Thoracic aorta (tissue), 2 donors: ENCODE data around the gene PRMT2. TPM values are rescaled to one million over a fixed set of nuclear protein-coding genes. Genes with fewer than 3 reads are reported as not detected.

Experiments
- ATAC-seq: fragments of 150-250 bp; one replicate; pipeline ENCODE4 v1.8.0; 2017; ENCODE audit warnings: low read depth; ENCODE audit not compliant: insufficient number of reproducible peaks, low FRiP score
- DNase-seq: peaks from one replicate; pipeline ENCODE4 v3.0.0-alpha.2; 2020; ENCODE audit warnings: low spot score
- H3K27ac ChIP-seq, 2 donors: fragments of 200-600 bp; sonication (generic); 1 replicate in 1 of 2; 2 replicates in 1 of 2; pipeline ENCODE4 v1.5.1; 2016; ENCODE audit warnings: mild to moderate bottlenecking in 2 of 2, moderate library complexity in 2 of 2
- H3K27me3 ChIP-seq: fragments of 200-600 bp; sonication (generic); replicated peaks from 2 replicates; pipeline ENCODE4 v1.6.0; 2016; ENCODE audit warnings: mild to moderate bottlenecking; ENCODE audit not compliant: insufficient read depth
- H3K36me3 ChIP-seq: fragments of 200-600 bp; sonication (generic); one replicate; pipeline ENCODE4 v1.5.1; 2016
- H3K4me1 ChIP-seq, 2 donors: fragments of 200-600 bp; sonication (generic); 1 replicate in 1 of 2; 2 replicates in 1 of 2; pipeline versions ENCODE4 v1.5.1 to v1.6.0; 2016; ENCODE audit warnings: low read depth in 2 of 2, mild to moderate bottlenecking in 1 of 2; ENCODE audit not compliant: control insufficient read depth in 1 of 2
- H3K4me3 ChIP-seq: fragments of 200-600 bp; sonication (generic); 2 replicates; pipeline ENCODE4 v1.5.1; 2016; ENCODE audit warnings: mild to moderate bottlenecking
- H3K9me3 ChIP-seq: fragments of 200-600 bp; sonication (generic); 2 replicates; pipeline ENCODE4 v1.5.1; 2016
- total RNA-seq, 2 donors: library from RNA; depleted of rRNA; stranded (reverse); fragments of >200 nt; gene quantifications; one replicate each; pipeline versions ENCODE4 v1.1.0 to v1.2.3, GENCODE V29; 2016
- TF ChIP-seq, protein P1 (sequence below): fragments of 200-600 bp; sonication (generic); IDR thresholded peaks from one replicate; pipeline ENCODE4 v1.5.1; 2019; ENCODE audit warnings: antibody characterized with exemption

The PRMT2 gene
- total RNA-seq, 2 donors from 2014 or later = 125 to 126 TPM

DNA sequence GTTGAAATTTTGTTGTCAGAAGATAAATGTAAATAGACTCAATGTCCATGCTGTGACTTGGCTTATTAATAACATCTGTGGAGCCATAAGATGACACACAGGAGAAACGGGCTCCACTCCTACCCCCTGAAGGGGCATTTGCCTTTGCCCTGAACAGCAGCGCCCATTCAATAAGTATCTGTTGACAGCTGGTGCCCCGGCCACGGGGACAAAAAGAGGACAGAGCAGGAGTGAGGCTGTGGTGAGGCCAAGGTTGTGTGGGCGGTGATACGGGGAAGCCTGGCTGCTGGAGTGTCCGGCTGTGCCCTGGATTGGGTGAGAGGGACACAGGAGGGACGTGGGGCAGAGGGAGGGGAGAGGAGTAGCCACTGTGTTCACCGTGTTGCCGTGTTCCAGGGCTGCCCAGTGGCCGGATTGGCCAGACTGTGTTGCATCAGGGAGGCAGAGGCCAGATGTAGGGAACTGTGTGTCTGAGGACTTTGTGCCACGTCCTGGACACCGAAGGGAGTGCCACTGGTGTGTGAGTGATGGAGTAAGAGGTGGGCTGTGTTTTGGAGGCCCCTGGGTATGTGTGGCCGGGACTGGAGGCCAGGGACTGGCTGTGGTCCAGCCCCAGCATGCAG is 15.1 kb downstream of the PRMT2 start:
- H3K36me3 ChIP-seq = peaks cover 78% of the 10 kb centered on the region
- ATAC-seq = no peak

DNA sequence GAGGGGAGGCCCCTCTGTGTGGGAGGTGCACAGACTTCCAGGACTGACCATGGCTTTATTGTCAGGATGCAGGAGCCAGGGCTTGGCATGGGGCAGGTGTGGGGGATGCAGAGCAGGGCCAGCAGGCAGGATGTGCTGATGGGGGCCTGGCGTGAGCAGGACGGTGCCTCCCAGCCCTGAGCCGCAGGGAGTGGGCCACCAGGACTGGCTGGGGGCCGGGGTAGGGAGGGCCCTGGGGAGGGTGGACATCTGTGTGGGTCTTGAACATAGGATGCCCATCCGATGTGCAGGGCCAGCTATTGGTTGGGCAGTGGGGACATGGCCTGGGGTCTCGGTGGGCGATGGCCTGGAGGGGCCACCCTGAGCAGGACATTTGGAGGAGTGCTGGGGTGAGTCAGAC is 15.6 kb downstream of the PRMT2 start:
- Histone ChIP-seq H3K4me3 (no peak overlapping the region), H3K4me1 (no peaks in the 10 kb centered on the region), H3K27me3 (no peaks in the 10 kb centered on the region), H3K36me3 (peaks cover 73% of the 10 kb centered on the region), H3K27ac (no peak overlapping the region), H3K9me3 (peaks cover 5% of the 10 kb centered on the region)
- DNase-seq (no peak), ATAC-seq (no peak)
- TF ChIP-seq, protein P1, sequence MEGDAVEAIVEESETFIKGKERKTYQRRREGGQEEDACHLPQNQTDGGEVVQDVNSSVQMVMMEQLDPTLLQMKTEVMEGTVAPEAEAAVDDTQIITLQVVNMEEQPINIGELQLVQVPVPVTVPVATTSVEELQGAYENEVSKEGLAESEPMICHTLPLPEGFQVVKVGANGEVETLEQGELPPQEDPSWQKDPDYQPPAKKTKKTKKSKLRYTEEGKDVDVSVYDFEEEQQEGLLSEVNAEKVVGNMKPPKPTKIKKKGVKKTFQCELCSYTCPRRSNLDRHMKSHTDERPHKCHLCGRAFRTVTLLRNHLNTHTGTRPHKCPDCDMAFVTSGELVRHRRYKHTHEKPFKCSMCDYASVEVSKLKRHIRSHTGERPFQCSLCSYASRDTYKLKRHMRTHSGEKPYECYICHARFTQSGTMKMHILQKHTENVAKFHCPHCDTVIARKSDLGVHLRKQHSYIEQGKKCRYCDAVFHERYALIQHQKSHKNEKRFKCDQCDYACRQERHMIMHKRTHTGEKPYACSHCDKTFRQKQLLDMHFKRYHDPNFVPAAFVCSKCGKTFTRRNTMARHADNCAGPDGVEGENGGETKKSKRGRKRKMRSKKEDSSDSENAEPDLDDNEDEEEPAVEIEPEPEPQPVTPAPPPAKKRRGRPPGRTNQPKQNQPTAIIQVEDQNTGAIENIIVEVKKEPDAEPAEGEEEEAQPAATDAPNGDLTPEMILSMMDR = no peak

More for the DNA sequence above, 15.1 kb downstream of the PRMT2 start:
- no peak for DNase-seq
- Histone ChIP-seq H3K4me1 (no peaks in the 10 kb centered on the region), H3K9me3 (peaks cover 5% of the 10 kb centered on the region), H3K27me3 (no peaks in the 10 kb centered on the region), H3K4me3 (no peak overlapping the region), H3K27ac (no peak overlapping the region)
- TF ChIP-seq, protein P1 = no peak

DNA sequence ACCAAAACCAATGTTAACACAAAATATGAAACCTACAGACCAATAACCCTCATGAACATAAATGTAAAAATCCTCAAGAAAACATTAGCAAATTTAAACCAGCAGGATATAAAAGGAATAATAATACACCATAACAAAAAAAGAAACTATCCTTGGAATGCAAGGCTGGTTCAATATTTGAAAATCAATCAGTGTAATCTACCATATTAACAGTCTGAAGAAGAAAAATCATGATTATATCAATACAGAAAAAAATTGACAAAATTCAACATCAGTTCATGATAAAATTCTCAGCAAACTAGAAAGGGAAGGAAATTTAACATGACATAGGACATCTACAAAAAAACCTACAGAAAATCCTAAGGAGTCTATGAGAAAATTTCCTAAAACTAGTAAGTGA is 19.8 kb downstream of the PRMT2 start:
- peaks cover 60% of the 10 kb centered on the region for H3K36me3 ChIP-seq
- no peaks in the 10 kb centered on the region for H3K27me3 ChIP-seq
- H3K27ac ChIP-seq = no peak overlapping the region
- TF ChIP-seq, protein P1 = no peak
- peaks cover 5% of the 10 kb centered on the region for H3K9me3 ChIP-seq
- DNase-seq (no peak), ATAC-seq (no peak)
- H3K4me3 ChIP-seq = no peak overlapping the region
- H3K4me1 ChIP-seq = no peaks in the 10 kb centered on the region

DNA sequence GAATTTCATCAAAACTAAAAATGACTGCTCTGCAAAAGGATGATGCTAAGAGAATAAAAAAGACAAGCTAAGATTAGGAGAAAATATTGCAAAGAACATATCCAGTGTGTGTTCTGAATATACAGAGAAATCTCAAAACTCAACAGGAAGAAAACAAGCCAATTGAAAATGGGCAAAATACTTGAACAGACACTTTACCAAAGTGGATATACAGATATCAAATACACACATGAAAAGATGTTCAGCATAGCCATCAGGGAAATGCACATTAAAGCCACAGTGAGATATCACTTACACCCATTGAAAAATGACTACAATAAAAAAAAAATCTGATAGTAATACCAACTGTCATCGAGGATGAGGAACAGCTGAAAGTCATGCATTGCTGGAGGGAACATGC is 21.3 kb downstream of the PRMT2 start:
- TF ChIP-seq, protein P1 = no peak
- no peaks in the 10 kb centered on the region for H3K27me3 ChIP-seq
- no peaks in the 10 kb centered on the region for H3K4me1 ChIP-seq
- no peak overlapping the region for H3K27ac ChIP-seq
- ATAC-seq = no peak
- H3K4me3 ChIP-seq = no peak overlapping the region
- DNase-seq = no peak
- peaks cover 5% of the 10 kb centered on the region for H3K9me3 ChIP-seq
- H3K36me3 ChIP-seq = peaks cover 48% of the 10 kb centered on the region

DNA sequence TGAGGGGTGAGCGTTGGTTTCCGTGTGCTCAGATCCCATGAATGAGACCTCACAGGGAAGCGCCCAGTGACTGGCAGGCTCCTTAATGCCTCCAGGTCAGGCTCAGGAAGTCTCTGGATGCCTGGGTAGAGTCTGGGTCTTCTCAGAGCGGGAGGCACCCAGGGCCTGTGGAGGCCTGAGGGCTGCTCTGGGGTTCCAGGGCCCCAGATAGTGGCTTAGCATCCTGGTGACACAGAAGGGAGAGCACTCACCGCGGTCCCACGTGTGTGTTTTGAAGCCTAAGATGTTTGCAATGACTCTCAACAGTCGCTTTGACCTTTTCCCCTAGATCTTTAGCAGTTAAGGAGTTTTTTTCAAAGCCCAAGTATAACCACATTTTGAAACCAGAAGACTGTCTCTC is 25.0 kb downstream of the PRMT2 start:
- Histone ChIP-seq H3K27ac (no peak overlapping the region), H3K4me1 (no peaks in the 10 kb centered on the region), H3K27me3 (no peaks in the 10 kb centered on the region), H3K9me3 (no peaks in the 10 kb centered on the region), H3K36me3 (peaks cover 34% of the 10 kb centered on the region), H3K4me3 (no peak overlapping the region)
- TF ChIP-seq, protein P1 = no peak
- no peak for ATAC-seq
- DNase-seq = no peak
